Fibroblast of lung (primary cell): ENCODE data around the gene L3MBTL3. TPM values are rescaled to one million over a fixed set of nuclear protein-coding genes. Genes with fewer than 3 reads are reported as not detected.
"Not testable (repeated sequence)": the region's sequence is repeated elsewhere in the genome, so short reads cannot be mapped to it uniquely, and the experiment has no call there.

Experiments used
- DNase-seq, 2 donors: peaks; one replicate each; pipeline versions ENCODE4 v3.0.0 to v3.0.0-alpha.2; 2010; ENCODE audit warnings: low read depth in 2 of 2
- H2AFZ ChIP-seq: 2 replicates; pipeline ENCODE4 v1.5.1; 2012; ENCODE audit warnings: low read length, control low read depth, inconsistent platforms
- H3K27ac ChIP-seq: 2 replicates; pipeline ENCODE4 v1.5.1; 2011; ENCODE audit warnings: low read length, control low read depth; ENCODE audit not compliant: insufficient read depth
- H3K27me3 ChIP-seq: 2 replicates; pipeline ENCODE4 v1.5.1; 2011; ENCODE audit warnings: mild to moderate bottlenecking, low read length; ENCODE audit not compliant: control insufficient read depth, insufficient read depth
- H3K36me3 ChIP-seq: 2 replicates; pipeline ENCODE4 v1.5.1; 2011; ENCODE audit warnings: low read length; ENCODE audit not compliant: control insufficient read depth, insufficient read depth
- H3K4me1 ChIP-seq: 2 replicates; pipeline ENCODE4 v1.5.1; 2011; ENCODE audit warnings: low read length; ENCODE audit not compliant: control insufficient read depth, insufficient read depth; ENCODE audit errors: extremely low read depth
- H3K4me2 ChIP-seq: 2 replicates; pipeline ENCODE4 v1.5.1; 2011; ENCODE audit warnings: low read length, control low read depth; ENCODE audit not compliant: insufficient read depth; ENCODE audit errors: extremely low read depth
- H3K4me3 ChIP-seq, 4 experiments: fragments of 200-600 bp in 1 of 4; sonication (generic) in 1 of 4; replicated peaks in 1 of 4; 2 replicates each; pipeline ENCODE4 v1.5.1; 2011 to 2016; ENCODE audit warnings: low read length in 4 of 4, low read depth in 3 of 4, mild to moderate bottlenecking in 3 of 4, control low read depth in 2 of 4, inconsistent platforms in 1 of 4, mixed read lengths in 1 of 4; ENCODE audit not compliant: insufficient read depth in 1 of 4; ENCODE audit errors: control extremely low read depth in 1 of 4
- H3K79me2 ChIP-seq: 2 replicates; pipeline ENCODE4 v1.5.1; 2012; ENCODE audit warnings: mild to moderate bottlenecking, low read length, inconsistent platforms; ENCODE audit not compliant: control insufficient read depth, insufficient read depth
- H3K9ac ChIP-seq: 2 replicates; pipeline ENCODE4 v1.5.1; 2011; ENCODE audit warnings: mild to moderate bottlenecking, low read length, control low read depth; ENCODE audit not compliant: insufficient read depth
- H3K9me3 ChIP-seq: 2 replicates; pipeline ENCODE4 v1.5.1; 2012; ENCODE audit warnings: low read depth, low read length; ENCODE audit not compliant: control insufficient read depth, insufficient read depth
- H4K20me1 ChIP-seq: 2 replicates; pipeline ENCODE4 v1.5.1; 2011; ENCODE audit warnings: low read length; ENCODE audit not compliant: control insufficient read depth, insufficient read depth; ENCODE audit errors: extremely low read depth
- CTCF ChIP-seq, 2 donors: IDR thresholded peaks in 1 of 2; conservative IDR thresholded peaks in 1 of 2; 1 replicate in 1 of 2; 2 replicates in 1 of 2; pipeline ENCODE4 v1.5.1; 2011 to 2012; ENCODE audit warnings: low read length in 2 of 2, control low read depth in 1 of 2, inconsistent platforms in 1 of 2, low read depth in 1 of 2, mild to moderate bottlenecking in 1 of 2
- EZH2 ChIP-seq: IDR thresholded peaks from 2 replicates; pipeline ENCODE4 v1.5.1; 2012; ENCODE audit warnings: low read length, control low read depth, mild to moderate bottlenecking; ENCODE audit errors: missing control alignments
- polyA plus RNA-seq, 2 donors: library from polyadenylated mRNA; depleted of rRNA in 1 of 2; stranded (reverse) in 1 of 2; unstranded in 1 of 2; fragments of >200 nt; gene quantifications; 2 replicates each; pipeline ENCODE4 v1.2.1, GENCODE V29; 2011 to 2012; ENCODE audit warnings: missing spikeins in 1 of 2
- total RNA-seq: library from RNA; depleted of rRNA; stranded (reverse); fragments of >200 nt; gene quantifications from 2 replicates; pipeline ENCODE4 v1.2.1, GENCODE V29; 2014

The L3MBTL3 gene
- total and polyA plus RNA-seq, 2 donors (not counting 1 experiment from before 2014, with no cell fraction given) = 5.6 to 6.7 TPM

DNA sequence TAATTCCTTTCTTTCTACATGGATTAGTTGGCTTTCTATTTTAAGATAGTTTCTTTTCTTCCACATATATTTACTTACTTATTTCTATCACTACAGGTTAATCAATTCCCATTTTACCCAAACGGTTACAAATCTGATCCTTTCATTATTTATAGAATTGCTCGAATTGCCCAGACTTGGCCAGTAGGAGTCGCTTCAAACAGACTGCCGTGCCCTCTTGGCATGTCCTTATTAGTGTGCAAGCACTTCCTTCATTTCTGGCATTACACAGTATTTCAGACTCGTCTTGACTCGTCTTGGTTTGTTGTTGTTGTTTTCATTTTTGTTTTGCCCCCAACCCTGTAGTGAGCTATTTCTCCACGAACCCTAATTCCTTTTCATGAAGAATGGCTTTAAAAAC lies 129.8 kb downstream of the L3MBTL3 start:
- DNase-seq = no peak
- TF ChIP-seq CTCF (conservative IDR thresholded peaks at IDR 0.05 in 1 of 2, IDR thresholded peaks at IDR 0.05 in 1 of 2; ENCODE audit: low read depth in 1 of 2, low read length in 2 of 2) (peak in 1 of 2 donors; percentile 26), EZH2 (no peak)

DNA sequence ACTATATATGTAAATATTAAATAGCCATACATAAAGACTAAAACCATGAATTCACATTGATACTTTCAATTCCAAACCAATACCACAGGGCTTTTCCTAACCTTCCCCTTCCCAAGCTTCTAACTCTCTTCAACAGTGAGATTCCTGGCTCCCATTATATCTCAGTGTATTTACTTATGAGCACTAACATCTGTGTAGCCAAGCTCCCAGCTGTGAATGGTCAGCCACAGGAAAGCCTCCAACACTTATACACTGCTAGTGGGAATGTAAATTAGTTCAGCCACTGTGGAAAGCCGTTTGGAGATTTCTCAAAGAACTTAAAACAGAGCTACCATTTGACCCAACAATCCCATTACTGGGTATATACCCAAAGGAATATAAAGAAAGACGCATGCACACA lies 130.6 kb downstream of the L3MBTL3 start:
- not testable (repeated sequence) for H3K4me3 ChIP-seq, H3K36me3 ChIP-seq, H3K79me2 ChIP-seq, H3K27ac ChIP-seq, H3K9ac ChIP-seq, H3K9me3 ChIP-seq, H4K20me1 ChIP-seq, H3K27me3 ChIP-seq, H3K4me2 ChIP-seq, H2AFZ ChIP-seq, H3K4me1 ChIP-seq
- peak in 1 of 2 donors; percentile 40 for DNase-seq

More for the DNA sequence above, 129.8 kb downstream of the L3MBTL3 start:
- H3K4me2 ChIP-seq = no peak overlapping the region
- no peaks in the 10 kb centered on the region for H3K36me3 ChIP-seq
- no peaks in the 10 kb centered on the region for H3K9me3 ChIP-seq
- no peak overlapping the region for H3K4me3 ChIP-seq
- H3K27me3 ChIP-seq = no peaks in the 10 kb centered on the region
- H2AFZ ChIP-seq = no peak overlapping the region
- no peak overlapping the region for H3K27ac ChIP-seq
- no peaks in the 10 kb centered on the region for H3K4me1 ChIP-seq
- H3K79me2 ChIP-seq = no peaks in the 10 kb centered on the region
- H3K9ac ChIP-seq = no peak overlapping the region
- no peaks in the 10 kb centered on the region for H4K20me1 ChIP-seq

DNA sequence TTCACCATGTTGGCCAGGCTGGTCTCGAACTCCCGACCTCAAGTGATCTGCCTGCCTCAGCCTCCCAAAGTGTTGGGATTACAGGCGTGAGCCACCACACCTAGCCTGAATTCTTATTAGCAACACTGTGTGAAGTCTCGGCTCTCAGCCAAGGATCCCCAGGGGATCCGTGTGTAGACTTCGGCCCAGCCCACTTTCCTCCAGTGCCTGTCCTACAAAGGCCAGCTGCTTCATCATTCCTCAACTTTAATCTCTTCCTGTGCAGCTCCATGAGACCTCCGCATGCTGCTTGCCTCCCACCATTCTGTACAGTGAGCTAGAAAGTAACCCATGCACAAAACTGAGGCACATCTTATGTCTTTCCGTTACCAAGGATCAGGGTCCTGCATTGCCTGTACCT lies 132.5 kb downstream of the L3MBTL3 start:
- TF ChIP-seq CTCF (conservative IDR thresholded peaks at IDR 0.05 in 1 of 2, IDR thresholded peaks at IDR 0.05 in 1 of 2; ENCODE audit: low read depth in 1 of 2, low read length in 2 of 2) (no peak), EZH2 (no peak)
- no peaks in the 10 kb centered on the region for H3K79me2 ChIP-seq
- no peak overlapping the region for H3K4me3 ChIP-seq
- no peak overlapping the region for H3K4me2 ChIP-seq
- H4K20me1 ChIP-seq = no peaks in the 10 kb centered on the region
- H3K9me3 ChIP-seq = no peaks in the 10 kb centered on the region
- no peak overlapping the region for H3K9ac ChIP-seq
- H3K27ac ChIP-seq = no peak overlapping the region
- DNase-seq = no peak
- no peaks in the 10 kb centered on the region for H3K36me3 ChIP-seq
- H2AFZ ChIP-seq = no peak overlapping the region
- no peaks in the 10 kb centered on the region for H3K4me1 ChIP-seq
- H3K27me3 ChIP-seq = no peaks in the 10 kb centered on the region
